Measurements from ENCODE around the gene ONECUT1. TPM values are rescaled to one million over a fixed set of nuclear protein-coding genes. Genes with fewer than 3 reads are reported as not detected.

ONECUT1 gene
- total and polyA plus RNA-seq, 2 experiments from 2014 or later = 5.9 to 9.5 TPM

GRCh38 chr15:52786436-52787122, 3.6 kb downstream of the ONECUT1 start:
- Histone ChIP-seq H4K20me1 (ENCODE audit: insufficient read depth, poor library complexity, severe bottlenecking) (no peaks in the 10 kb centered on the region), H3K27me3 (peaks cover 93% of the 10 kb centered on the region), H3K9me3 (ENCODE audit: low read depth) (no peaks in the 10 kb centered on the region), H2AFZ (no peak overlapping the region), H3K27ac (no peak overlapping the region), H3K4me1 (ENCODE audit: insufficient read depth) (peaks cover 17% of the 10 kb centered on the region), H3K36me3 (replicated peaks; ENCODE audit: insufficient read depth, low read depth) (no peaks in the 10 kb centered on the region), H3K4me2 (peak overlapping the region; percentile 79), H3K79me2 (no peaks in the 10 kb centered on the region), H3K4me3 (no peak overlapping the region), H3K9me2 (replicated peaks; ENCODE audit: insufficient read depth) (no peaks in the 10 kb centered on the region)
- TF ChIP-seq EZH2 (IDR thresholded peaks at IDR 0.05; ENCODE audit: borderline replicate concordance) = no peak
- peak; percentile 14 for TF ChIP-seq EZH2phosphoT487 (IDR thresholded peaks at IDR 0.05; ENCODE audit: low read depth, severe bottlenecking, unreplicated experiment)
- no peak for DNase-seq (ENCODE audit: low spot score)
- WGBS (ENCODE audit: low lambda C conversion rate, missing lambda C conversion rate) = 12% methylated on average over 28 of the region's 28 CpGs

DNA sequence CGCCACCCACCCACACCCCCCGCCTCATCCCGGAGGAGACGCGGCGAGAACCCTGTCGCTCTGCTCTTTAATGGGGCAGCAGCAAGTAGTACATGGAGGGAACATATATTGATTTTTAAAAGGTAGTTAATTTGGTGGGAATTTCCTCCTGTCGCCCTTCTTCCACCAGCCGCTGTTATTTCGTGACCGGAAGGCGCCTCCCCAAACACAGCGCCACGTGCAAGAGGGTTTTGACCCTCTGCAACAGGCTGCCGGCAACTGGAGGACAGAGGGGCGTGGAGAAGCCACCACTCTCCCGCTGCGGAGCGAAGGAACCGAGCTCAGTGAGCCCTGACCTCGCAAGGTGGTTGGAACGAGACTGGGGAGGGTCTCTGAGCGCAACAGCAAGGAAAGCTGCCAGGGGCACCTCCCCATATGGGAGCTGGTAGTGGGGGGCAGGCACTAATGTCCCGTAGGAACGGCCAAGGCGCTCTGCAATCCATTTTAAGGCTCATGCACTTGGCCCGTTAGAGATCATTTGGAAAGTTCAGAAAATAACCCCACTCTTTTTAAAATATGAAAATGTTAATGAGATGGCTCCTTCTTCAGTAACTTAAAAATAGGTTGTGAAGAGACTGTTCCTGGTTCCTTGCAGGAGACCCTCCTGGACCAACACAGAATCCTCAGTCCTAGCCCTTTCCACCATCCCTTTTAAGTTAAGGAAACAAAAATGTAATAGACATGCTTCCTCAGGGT, 4.3 kb downstream of the ONECUT1 start:
- Histone ChIP-seq H3K4me1 (ENCODE audit: insufficient read depth) (peaks cover 17% of the 10 kb centered on the region), H3K27ac (no peak overlapping the region), H3K9me2 (replicated peaks; ENCODE audit: insufficient read depth) (no peaks in the 10 kb centered on the region), H3K79me2 (no peaks in the 10 kb centered on the region), H3K4me3 (no peak overlapping the region), H2AFZ (no peak overlapping the region), H3K4me2 (peak overlapping the region; percentile 79), H3K9me3 (ENCODE audit: low read depth) (no peaks in the 10 kb centered on the region), H3K36me3 (replicated peaks; ENCODE audit: insufficient read depth, low read depth) (no peaks in the 10 kb centered on the region), H4K20me1 (ENCODE audit: insufficient read depth, poor library complexity, severe bottlenecking) (no peaks in the 10 kb centered on the region), H3K27me3 (peaks cover 92% of the 10 kb centered on the region)
- WGBS (ENCODE audit: low lambda C conversion rate, missing lambda C conversion rate) = 5% methylated on average over 27 of the region's 27 CpGs
- no peak for DNase-seq (ENCODE audit: low spot score)
- TF ChIP-seq EZH2 (IDR thresholded peaks at IDR 0.05; ENCODE audit: borderline replicate concordance) = peak; percentile 89
- TF ChIP-seq, protein P1, sequence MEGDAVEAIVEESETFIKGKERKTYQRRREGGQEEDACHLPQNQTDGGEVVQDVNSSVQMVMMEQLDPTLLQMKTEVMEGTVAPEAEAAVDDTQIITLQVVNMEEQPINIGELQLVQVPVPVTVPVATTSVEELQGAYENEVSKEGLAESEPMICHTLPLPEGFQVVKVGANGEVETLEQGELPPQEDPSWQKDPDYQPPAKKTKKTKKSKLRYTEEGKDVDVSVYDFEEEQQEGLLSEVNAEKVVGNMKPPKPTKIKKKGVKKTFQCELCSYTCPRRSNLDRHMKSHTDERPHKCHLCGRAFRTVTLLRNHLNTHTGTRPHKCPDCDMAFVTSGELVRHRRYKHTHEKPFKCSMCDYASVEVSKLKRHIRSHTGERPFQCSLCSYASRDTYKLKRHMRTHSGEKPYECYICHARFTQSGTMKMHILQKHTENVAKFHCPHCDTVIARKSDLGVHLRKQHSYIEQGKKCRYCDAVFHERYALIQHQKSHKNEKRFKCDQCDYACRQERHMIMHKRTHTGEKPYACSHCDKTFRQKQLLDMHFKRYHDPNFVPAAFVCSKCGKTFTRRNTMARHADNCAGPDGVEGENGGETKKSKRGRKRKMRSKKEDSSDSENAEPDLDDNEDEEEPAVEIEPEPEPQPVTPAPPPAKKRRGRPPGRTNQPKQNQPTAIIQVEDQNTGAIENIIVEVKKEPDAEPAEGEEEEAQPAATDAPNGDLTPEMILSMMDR (IDR thresholded peaks at IDR 0.05; ENCODE audit: poor library complexity) = no peak

- no peak for DNase-seq (ENCODE audit: low spot score)
- peaks cover 17% of the 10 kb centered on the region for H3K4me1 ChIP-seq (ENCODE audit: insufficient read depth)
- H3K36me3 ChIP-seq (replicated peaks; ENCODE audit: insufficient read depth, low read depth) = no peaks in the 10 kb centered on the region
- no peaks in the 10 kb centered on the region for H4K20me1 ChIP-seq (ENCODE audit: insufficient read depth, poor library complexity, severe bottlenecking)
- no peaks in the 10 kb centered on the region for H3K9me3 ChIP-seq (ENCODE audit: low read depth)
- H3K9me2 ChIP-seq (replicated peaks; ENCODE audit: insufficient read depth) = no peaks in the 10 kb centered on the region
- H3K79me2 ChIP-seq = no peaks in the 10 kb centered on the region
- WGBS (ENCODE audit: low lambda C conversion rate, missing lambda C conversion rate) = 2% methylated on average over 43 of the region's 64 CpGs
- peak overlapping the region; percentile 79 for H3K4me2 ChIP-seq
- TF ChIP-seq, protein P1 (IDR thresholded peaks at IDR 0.05; ENCODE audit: poor library complexity) = no peak
- TF ChIP-seq EZH2 (IDR thresholded peaks at IDR 0.05; ENCODE audit: borderline replicate concordance) (no peak), EZH2phosphoT487 (IDR thresholded peaks at IDR 0.05; ENCODE audit: low read depth, severe bottlenecking, unreplicated experiment) (no peak)
- H3K4me3 ChIP-seq = no peak overlapping the region
- H3K27ac ChIP-seq = no peak overlapping the region
- H2AFZ ChIP-seq = no peak overlapping the region
- peaks cover 87% of the 10 kb centered on the region for H3K27me3 ChIP-seq
These were observed 5.1 kb downstream of the ONECUT1 start for GRCh38 chr15:52784799-52785671.
